ENCODE measurements around the gene AMY1B.
"Not testable (repeated sequence)": the region's sequence is repeated elsewhere in the genome, so short reads cannot be mapped to it uniquely, and the experiment has no call there.

- TF ChIP-seq EZH2 (IDR thresholded peaks at IDR 0.05; ENCODE audit: insufficient read depth, poor library complexity, severe bottlenecking); EZH2phosphoT487 (IDR thresholded peaks at IDR 0.05; ENCODE audit: insufficient read depth, low read depth): not testable (repeated sequence)
Observed at GRCh38 chr1:103735334-103735733, 39.3 kb upstream of the AMY1B start.

All from GM23248 (cell line).